HCT116 (cell line): ENCODE data around the gene SSB. TPM values are rescaled to one million over a fixed set of nuclear protein-coding genes. Genes with fewer than 3 reads are reported as not detected.

Source experiments
- ATAC-seq: fragments of 200-7000 bp; cut with Tn5 transposase; 2 replicates; pipeline ENCODE4 v1.9.1; 2020; ENCODE audit warnings: mild to moderate bottlenecking, moderate library complexity
- BruUV-seq: library from RNA; stranded (reverse); fragments of 400-500 nt; replicated peaks from 2 replicates; lab custom pipeline; 2021; lab: Mats Ljungman, UMichigan
- CTCF ChIA-PET: fragments of 300-600 bp; sonication (Branson Sonifier 250); formaldehyde crosslinking; loops from one replicate; lab custom pipeline; 2021; ENCODE audit warnings: antibody characterized with exemption; lab: Charles Lee
- POLR2A ChIA-PET: fragments of 300-600, 350-600 bp; sonication (Branson Sonifier 250); formaldehyde crosslinking; loops from one replicate; lab custom pipeline; 2021; ENCODE audit warnings: antibody characterized with exemption; lab: Charles Lee
- RAD21 ChIA-PET, 2 experiments: fragments of 300-600 bp; sonication (Branson Sonifier 250); formaldehyde crosslinking; loops; one replicate each; lab custom pipeline; 2023; ENCODE audit warnings: low total read pairs in 2 of 2; ENCODE audit not compliant: uncharacterized antibody in 2 of 2, unreplicated experiment in 2 of 2, low non-redundant PET in 1 of 2; lab: Charles Lee
- DNase-seq: peaks from one replicate; pipeline ENCODE4 v3.0.0-alpha.2; 2010; ENCODE audit warnings: low read depth, low spot score
- H2AFZ ChIP-seq: fragments of 200-600 bp; shearing (Covaris generic), sonication (generic); 2 replicates; pipeline ENCODE4 v1.6.1; 2017; ENCODE audit warnings: low read depth, mixed run types, mixed read lengths, antibody characterized with exemption, low read length; ENCODE audit not compliant: poor library complexity, severe bottlenecking
- H3K27ac ChIP-seq: 2 replicates; pipeline ENCODE4 v1.5.1; 2012; ENCODE audit warnings: low read depth, low read length
- H3K27me3 ChIP-seq: fragments of 200-600 bp; sonication (generic); 2 replicates; pipeline ENCODE4 v1.6.1; 2016; ENCODE audit warnings: mixed run types, low read length, mixed read lengths; ENCODE audit not compliant: insufficient read depth
- H3K36me3 ChIP-seq, 2 experiments: fragments of 200-500 bp in 1 of 2; fragments of 200-600 bp in 1 of 2; sonication (Bioruptor generic) in 1 of 2; sonication (generic) in 1 of 2; 2 replicates each; pipeline versions ENCODE4 v1.5.1 to v1.6.1; 2014 to 2016; ENCODE audit warnings: low read length in 2 of 2, inconsistent platforms in 1 of 2, mixed read lengths in 1 of 2, mixed run types in 1 of 2; ENCODE audit not compliant: insufficient read depth in 2 of 2, control insufficient read depth in 1 of 2
- H3K4me1 ChIP-seq, 2 experiments: fragments of 200-600 bp in 1 of 2; sonication (generic) in 1 of 2; 2 replicates each; pipeline versions ENCODE4 v1.5.1 to v1.6.1; 2012 to 2017; ENCODE audit warnings: low read length in 2 of 2, inconsistent platforms in 1 of 2, mild to moderate bottlenecking in 1 of 2, mixed read lengths in 1 of 2, mixed run types in 1 of 2, moderate library complexity in 1 of 2; ENCODE audit not compliant: insufficient read depth in 2 of 2, control insufficient read depth in 1 of 2
- H3K4me2 ChIP-seq: fragments of 200-600 bp; sonication (generic); 2 replicates; pipeline ENCODE4 v1.6.1; 2017; ENCODE audit warnings: mixed run types, low read length, mixed read lengths
- H3K4me3 ChIP-seq, 2 experiments: fragments of 200-600 bp in 1 of 2; sonication (generic) in 1 of 2; replicated peaks in 1 of 2; 2 replicates each; pipeline ENCODE4 v1.5.1; 2011 to 2016; ENCODE audit warnings: low read length in 2 of 2, control low read depth in 1 of 2, low read depth in 1 of 2, mild to moderate bottlenecking in 1 of 2, mixed read lengths in 1 of 2, mixed run types in 1 of 2
- H3K79me2 ChIP-seq: fragments of 200-600 bp; sonication (generic); 2 replicates; pipeline ENCODE4 v1.6.1; 2017; ENCODE audit warnings: mild to moderate bottlenecking, mixed run types, low read length, moderate library complexity, mixed read lengths; ENCODE audit not compliant: insufficient read depth
- H3K9ac ChIP-seq: fragments of 200-600 bp; sonication (generic); 2 replicates; pipeline ENCODE4 v1.6.1; 2016; ENCODE audit warnings: low read length, mixed read lengths
- H3K9me2 ChIP-seq: fragments of 200-600 bp; sonication (generic), shearing (Covaris generic); 2 replicates; pipeline ENCODE4 v1.6.1; 2017; ENCODE audit warnings: mixed run types, mild to moderate bottlenecking, moderate library complexity; ENCODE audit not compliant: insufficient read depth
- H3K9me3 ChIP-seq, 2 experiments: fragments of 200-500 bp in 1 of 2; fragments of 200-600 bp in 1 of 2; sonication (Bioruptor generic) in 1 of 2; sonication (generic) in 1 of 2; 2 replicates each; pipeline ENCODE4 v1.6.1; 2014 to 2017; ENCODE audit warnings: low read length in 2 of 2, mixed read lengths in 2 of 2, inconsistent platforms in 1 of 2, low read depth in 1 of 2, mild to moderate bottlenecking in 1 of 2, mixed run types in 1 of 2, moderate library complexity in 1 of 2; ENCODE audit not compliant: control insufficient read depth in 1 of 2, insufficient read depth in 1 of 2
- H4K20me1 ChIP-seq: fragments of 200-600 bp; sonication (generic), shearing (Covaris generic); 2 replicates; pipeline ENCODE4 v1.6.1; 2017; ENCODE audit warnings: mixed run types, mild to moderate bottlenecking, moderate library complexity; ENCODE audit not compliant: insufficient read depth
- FOSL1 ChIP-seq: IDR thresholded peaks from 2 replicates; pipeline ENCODE4 v1.6.1; 2012; ENCODE audit warnings: low read depth
- RAD21 ChIP-seq: IDR thresholded peaks from 2 replicates; pipeline ENCODE4 v1.6.1; 2012; ENCODE audit warnings: low read depth, mild to moderate bottlenecking
- SIN3A ChIP-seq: IDR thresholded peaks from 2 replicates; pipeline ENCODE4 v1.6.1; 2012; ENCODE audit warnings: low read depth
- YY1 ChIP-seq: IDR thresholded peaks from 2 replicates; pipeline ENCODE4 v1.6.1; 2011; ENCODE audit warnings: low read length, low read depth, moderate library complexity, mild to moderate bottlenecking; ENCODE audit not compliant: insufficient replicate concordance; ENCODE audit errors: extremely low read depth
- ZNF274 ChIP-seq: fragments of 200-500 bp; sonication (Bioruptor generic); IDR thresholded peaks from 2 replicates; pipeline ENCODE4 v1.6.1; 2014; ENCODE audit warnings: mild to moderate bottlenecking, low read depth, low read length, inconsistent platforms
- intact Hi-C: fragments of 100-400 bp; cut with micrococcal nuclease; formaldehyde crosslinking; loops from 2 replicates; pipeline ENCODE4 v1.10.0; 2022
- total RNA-seq: library from RNA; stranded (reverse); gene quantifications from one replicate; pipeline ENCODE4 v1.2.1, GENCODE V29; 2021; ENCODE audit not compliant: unreplicated experiment
- TF ChIP-seq, protein P1 (sequence below): IDR thresholded peaks from 2 replicates; pipeline ENCODE4 v1.6.1; 2012; ENCODE audit warnings: low read depth
- TF ChIP-seq, protein P2 (sequence below): IDR thresholded peaks from 2 replicates; pipeline ENCODE4 v1.6.1; 2011; ENCODE audit warnings: mild to moderate bottlenecking, low read length, moderate library complexity; ENCODE audit not compliant: insufficient replicate concordance; ENCODE audit errors: extremely low read depth

SSB gene
- total RNA-seq, 1 experiment from 2014 or later, result 117 TPM

DNA sequence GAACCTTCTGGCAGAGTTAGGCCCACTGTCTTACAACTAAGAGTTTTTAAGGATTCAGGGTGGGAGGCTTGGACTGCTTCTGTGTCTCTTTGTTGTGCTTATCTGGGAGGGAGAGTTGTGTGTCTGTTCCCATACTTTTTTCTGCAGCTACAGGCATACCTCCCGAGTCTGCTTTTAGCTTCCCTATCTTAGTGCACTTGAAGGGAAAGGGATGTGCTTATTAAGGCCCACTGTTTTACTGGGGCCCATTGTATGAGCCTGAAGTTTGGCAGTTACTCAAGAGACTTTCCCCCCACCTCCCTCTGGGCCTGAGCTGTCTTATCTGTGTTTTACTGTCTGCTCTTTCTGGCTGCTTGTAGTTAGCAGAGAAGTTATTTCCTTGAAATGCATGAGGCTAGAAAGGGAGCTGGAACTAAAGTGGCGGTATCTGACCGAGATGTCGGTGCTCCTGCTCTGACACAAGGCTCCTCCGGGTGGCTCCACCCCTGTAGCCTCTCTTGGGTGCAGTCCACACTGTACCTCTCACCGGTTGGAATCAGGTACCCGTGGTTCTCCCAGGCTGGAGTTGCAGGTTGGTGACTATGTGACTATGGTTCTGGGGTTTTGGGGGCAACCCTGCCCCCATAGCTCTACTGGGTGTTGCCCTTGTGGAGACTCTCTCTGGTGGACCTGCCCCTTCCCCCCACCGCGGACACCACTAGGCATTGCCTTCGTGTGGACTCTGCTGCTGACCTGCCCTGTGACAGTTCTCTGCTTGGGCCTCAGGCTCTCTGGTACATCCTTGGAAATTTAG lies 41.5 kb downstream of the SSB start:
- Histone ChIP-seq H3K27me3 (no peaks in the 10 kb centered on the region), H3K4me3 (no peak overlapping the region), H3K27ac (no peak overlapping the region), H3K79me2 (peaks cover 51% of the 10 kb centered on the region), H4K20me1 (no peaks in the 10 kb centered on the region), H3K4me2 (no peak overlapping the region), H3K4me1 (no peaks in the 10 kb centered on the region; a peak in 1 of 4 replicates), H3K36me3 (no peaks in the 10 kb centered on the region), H2AFZ (no peak overlapping the region), H3K9ac (no peak overlapping the region)
- ChIA-PET POLR2A (no interaction called here), RAD21 (no interaction called here), CTCF (no interaction called here)
- BruUV-seq, result no TSS peak
- intact Hi-C loops, result no loop called here
- DNase-seq (no peak), ATAC-seq (peak; percentile 66)
- TF ChIP-seq ZNF274 (no peak), FOSL1 (no peak), SIN3A (no peak), RAD21 (no peak), YY1 (no peak)
- TF ChIP-seq, protein P1, sequence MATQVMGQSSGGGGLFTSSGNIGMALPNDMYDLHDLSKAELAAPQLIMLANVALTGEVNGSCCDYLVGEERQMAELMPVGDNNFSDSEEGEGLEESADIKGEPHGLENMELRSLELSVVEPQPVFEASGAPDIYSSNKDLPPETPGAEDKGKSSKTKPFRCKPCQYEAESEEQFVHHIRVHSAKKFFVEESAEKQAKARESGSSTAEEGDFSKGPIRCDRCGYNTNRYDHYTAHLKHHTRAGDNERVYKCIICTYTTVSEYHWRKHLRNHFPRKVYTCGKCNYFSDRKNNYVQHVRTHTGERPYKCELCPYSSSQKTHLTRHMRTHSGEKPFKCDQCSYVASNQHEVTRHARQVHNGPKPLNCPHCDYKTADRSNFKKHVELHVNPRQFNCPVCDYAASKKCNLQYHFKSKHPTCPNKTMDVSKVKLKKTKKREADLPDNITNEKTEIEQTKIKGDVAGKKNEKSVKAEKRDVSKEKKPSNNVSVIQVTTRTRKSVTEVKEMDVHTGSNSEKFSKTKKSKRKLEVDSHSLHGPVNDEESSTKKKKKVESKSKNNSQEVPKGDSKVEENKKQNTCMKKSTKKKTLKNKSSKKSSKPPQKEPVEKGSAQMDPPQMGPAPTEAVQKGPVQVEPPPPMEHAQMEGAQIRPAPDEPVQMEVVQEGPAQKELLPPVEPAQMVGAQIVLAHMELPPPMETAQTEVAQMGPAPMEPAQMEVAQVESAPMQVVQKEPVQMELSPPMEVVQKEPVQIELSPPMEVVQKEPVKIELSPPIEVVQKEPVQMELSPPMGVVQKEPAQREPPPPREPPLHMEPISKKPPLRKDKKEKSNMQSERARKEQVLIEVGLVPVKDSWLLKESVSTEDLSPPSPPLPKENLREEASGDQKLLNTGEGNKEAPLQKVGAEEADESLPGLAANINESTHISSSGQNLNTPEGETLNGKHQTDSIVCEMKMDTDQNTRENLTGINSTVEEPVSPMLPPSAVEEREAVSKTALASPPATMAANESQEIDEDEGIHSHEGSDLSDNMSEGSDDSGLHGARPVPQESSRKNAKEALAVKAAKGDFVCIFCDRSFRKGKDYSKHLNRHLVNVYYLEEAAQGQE, result no peak
- TF ChIP-seq, protein P2, sequence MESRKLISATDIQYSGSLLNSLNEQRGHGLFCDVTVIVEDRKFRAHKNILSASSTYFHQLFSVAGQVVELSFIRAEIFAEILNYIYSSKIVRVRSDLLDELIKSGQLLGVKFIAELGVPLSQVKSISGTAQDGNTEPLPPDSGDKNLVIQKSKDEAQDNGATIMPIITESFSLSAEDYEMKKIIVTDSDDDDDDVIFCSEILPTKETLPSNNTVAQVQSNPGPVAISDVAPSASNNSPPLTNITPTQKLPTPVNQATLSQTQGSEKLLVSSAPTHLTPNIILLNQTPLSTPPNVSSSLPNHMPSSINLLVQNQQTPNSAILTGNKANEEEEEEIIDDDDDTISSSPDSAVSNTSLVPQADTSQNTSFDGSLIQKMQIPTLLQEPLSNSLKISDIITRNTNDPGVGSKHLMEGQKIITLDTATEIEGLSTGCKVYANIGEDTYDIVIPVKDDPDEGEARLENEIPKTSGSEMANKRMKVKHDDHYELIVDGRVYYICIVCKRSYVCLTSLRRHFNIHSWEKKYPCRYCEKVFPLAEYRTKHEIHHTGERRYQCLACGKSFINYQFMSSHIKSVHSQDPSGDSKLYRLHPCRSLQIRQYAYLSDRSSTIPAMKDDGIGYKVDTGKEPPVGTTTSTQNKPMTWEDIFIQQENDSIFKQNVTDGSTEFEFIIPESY, result no peak
- TF ChIP-seq, all 23 proteins: peak for 0
- Histone ChIP-seq H3K9me3 (no peaks in the 10 kb centered on the region), H3K9me2 (no peaks in the 10 kb centered on the region)
